HG03442 (cell line): ENCODE data around the gene CIDEC.
"Not testable (repeated sequence)": the region's sequence is repeated elsewhere in the genome, so short reads cannot be mapped to it uniquely, and the experiment has no call there.

ENCODE experiments used
- ATAC-seq: cut with Tn5 transposase; IDR thresholded peaks from one replicate; pipeline ENCODE4 v1.9.1; 2021; ENCODE audit warnings: mild to moderate bottlenecking, moderate library complexity; ENCODE audit not compliant: unreplicated experiment

Gene CIDEC

DNA sequence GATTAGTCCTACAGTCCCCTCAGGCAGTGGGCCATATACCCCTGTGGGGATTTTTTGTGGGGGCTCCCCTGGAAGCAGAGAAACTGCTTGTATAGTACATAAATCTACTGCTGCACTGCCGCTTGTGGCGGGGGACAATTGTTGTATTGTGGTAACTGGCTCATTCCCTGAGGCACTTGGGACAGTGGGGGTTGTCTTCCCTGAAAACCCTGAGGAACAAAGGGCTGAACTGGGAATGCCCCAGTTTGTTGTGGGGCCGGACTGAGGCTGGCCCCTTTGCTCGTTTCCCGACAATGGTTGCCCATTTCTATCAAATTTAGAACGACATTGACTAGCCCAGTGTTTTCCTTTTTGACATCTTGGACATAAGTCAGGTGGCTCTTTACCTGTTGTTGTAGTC is 28.7 kb downstream of the CIDEC start:
- ATAC-seq = not testable (repeated sequence)

DNA sequence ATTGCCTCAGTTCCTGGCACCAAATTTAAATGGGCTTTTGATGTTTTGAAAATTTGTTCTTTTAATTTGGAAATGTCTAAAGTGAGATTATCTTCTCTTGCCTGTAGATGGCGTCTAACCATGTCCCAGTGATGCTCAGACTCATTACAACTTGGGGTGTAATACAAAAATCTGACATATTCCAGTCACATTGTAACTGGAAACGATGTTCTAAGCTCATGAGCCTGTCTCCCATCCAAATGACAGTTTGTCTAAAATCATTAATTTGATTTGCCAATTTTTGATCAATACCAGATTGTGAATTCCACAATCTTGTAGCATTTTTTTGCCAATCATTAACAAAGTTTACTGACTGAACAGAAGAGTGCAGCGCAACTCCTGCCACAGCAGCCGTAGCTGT is 31.2 kb downstream of the CIDEC start:
- ATAC-seq = not testable (repeated sequence)

DNA sequence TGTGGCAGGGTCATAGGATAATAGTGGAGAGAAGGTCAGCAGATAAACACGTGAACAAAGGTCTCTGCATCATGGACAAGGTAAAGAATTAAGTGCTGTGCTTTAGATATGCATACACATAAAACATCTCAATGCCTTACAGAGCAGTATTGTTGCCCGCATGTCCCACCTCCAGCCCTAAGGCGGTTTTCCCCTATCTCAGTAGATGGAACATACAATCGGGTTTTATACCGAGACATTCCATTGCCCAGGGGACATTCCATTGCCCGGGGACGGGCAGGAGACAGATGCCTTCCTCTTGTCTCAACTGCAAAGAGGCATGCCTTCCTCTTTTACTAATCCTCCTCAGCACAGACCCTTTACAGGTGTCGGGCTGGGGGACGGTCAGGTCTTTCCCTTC is 32.2 kb downstream of the CIDEC start:
- not testable (repeated sequence) for ATAC-seq

- no peak for ATAC-seq
Observed at GRCh38 chr3:9846931-9847488, 33.0 kb downstream of the CIDEC start.

DNA sequence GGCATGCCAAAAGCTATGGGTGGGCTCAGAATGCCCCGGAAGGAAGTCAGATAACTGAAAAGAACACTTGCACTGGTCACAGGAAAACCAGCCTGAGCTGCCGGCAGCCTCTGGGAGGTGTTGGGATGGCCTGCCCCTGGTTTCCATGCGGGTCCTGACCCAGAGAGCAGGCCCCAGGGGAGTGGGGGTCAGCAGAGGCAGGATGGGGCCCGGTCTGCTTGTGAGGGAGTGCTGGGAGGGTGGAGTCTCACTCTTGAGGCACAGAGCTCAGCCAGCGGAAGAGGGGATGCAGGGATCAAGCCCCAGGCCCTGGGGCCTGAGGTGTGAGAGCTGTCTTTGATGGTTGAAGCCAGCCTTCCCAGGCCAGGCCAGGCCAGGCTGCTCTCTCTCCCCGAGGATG is 33.8 kb downstream of the CIDEC start:
- no peak for ATAC-seq

- ATAC-seq = peak; percentile 99
Observed at GRCh38 chr3:9843715-9844438, 36.2 kb downstream of the CIDEC start, which contains the start of gene RPUSD3. Gene RPUSD3, minus strand, starts transcription at chr3:9844008. Its CDS starts 18 bp downstream, at chr3:9843990.

DNA sequence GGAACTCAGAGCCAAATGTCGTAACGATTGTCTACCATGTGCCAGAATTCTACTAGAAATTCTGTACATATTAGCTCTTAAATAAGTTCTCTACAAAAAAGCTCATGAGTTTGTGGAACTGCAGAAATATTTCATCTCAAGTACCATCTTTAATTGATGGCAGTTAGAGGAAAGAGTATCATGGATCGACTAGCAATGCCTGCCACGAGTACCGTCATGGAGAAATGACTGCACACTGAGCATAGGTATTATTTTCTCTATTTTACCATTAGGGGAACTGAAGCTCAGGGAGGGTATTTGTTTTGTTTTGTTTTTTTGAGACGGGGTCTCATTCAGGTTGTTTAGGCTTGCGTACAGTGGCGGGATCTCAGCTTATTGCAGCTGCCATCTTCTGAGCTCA is 39.0 kb downstream of the CIDEC start:
- no peak for ATAC-seq

GRCh38 chr3:9838856-9839255 is 41.2 kb downstream of the CIDEC start:
- no peak for ATAC-seq

GRCh38 chr3:9837701-9838582 is 42.1 kb downstream of the CIDEC start:
- ATAC-seq = no peak

GRCh38 chr3:9834520-9835380 is 45.3 kb downstream of the CIDEC start:
- ATAC-seq = no peak

DNA sequence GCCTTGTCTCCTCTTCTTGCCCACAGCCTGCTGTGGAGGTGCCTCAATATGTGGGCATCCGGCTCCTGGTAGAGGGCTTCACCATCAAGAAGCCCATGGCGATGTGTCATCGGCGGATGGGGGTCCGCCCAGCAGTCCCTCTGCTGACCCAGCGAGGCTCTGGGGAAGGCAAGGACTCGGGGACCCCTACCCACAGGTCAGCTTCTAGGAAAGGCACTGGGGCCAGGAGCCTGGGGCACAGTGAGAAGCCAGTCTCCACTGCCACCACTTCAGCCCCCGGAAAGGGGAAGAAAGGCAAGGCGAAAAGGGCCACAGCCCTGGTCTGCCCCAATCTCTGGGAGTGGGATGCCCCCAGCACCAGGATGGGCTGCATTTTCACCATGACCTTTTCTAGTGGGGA is 47.0 kb downstream of the CIDEC start:
- no peak for ATAC-seq

- ATAC-seq = no peak
Observed at GRCh38 chr3:9831253-9831652, 48.8 kb downstream of the CIDEC start.

- ATAC-seq = no peak
Observed at GRCh38 chr3:9828801-9829755, 51.0 kb downstream of the CIDEC start.

DNA sequence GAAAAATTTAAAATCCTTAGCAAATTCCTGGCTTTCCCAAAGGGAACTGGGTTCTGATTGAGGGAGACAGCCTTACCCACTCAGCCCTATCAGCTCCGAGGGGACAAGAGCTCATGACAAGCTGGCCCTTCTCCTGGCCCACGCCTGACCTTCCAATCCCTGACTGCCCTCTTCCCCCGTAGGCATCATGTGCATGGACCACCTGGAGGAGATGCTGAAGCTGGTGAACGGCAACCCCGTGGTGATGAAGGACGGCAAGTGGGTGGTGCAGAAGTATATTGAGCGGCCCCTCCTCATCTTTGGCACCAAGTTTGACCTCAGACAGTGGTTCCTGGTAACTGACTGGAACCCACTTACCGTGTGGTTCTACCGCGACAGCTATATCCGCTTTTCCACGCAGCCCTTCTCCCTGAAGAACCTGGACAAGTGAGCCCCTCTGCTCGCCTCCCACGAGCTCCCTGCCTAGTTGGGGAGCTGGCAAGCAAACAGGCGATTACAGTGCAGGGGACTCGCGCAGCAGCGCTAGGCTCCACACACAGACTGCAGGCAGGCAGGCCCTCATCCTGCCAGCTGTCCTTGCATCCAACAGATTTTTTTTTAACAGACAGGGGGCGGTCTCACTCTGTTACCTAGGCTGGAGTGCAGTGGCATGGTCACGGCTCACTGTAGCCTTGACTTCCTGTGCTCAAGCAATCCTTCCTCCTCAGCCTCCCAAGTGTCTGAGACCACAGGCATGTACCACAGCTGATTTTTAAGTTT is 53.1 kb downstream of the CIDEC start:
- no peak for ATAC-seq

DNA sequence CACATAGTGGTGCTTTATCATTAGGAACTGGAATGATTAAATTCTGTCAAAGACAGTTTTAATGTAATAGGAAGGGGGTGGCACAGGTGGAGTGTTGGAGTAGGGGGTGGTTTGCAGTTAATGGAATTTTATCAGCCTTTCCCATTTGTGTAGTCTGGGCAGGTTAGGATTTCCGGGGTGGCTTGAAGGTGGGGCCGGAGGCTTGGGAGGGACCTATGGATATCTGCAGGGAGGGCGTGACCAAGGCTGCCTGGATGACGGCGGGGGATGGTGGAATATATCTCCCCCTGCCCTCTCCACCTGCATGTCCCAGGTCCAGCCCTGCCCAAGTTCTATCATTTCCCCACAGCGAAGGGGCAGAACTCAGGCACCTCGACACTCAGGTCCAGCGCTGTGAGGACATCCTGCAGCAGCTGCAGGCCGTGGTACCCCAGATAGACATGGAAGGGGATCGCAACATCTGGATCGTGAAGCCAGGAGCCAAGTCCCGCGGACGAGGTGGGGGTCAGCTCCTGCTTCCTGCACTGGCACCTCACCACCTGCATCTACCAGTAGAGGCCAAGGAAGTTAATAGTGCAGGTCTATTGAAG is 54.5 kb downstream of the CIDEC start:
- ATAC-seq = no peak

- ATAC-seq = no peak
Observed at GRCh38 chr3:9820946-9821345, 59.1 kb downstream of the CIDEC start.

DNA sequence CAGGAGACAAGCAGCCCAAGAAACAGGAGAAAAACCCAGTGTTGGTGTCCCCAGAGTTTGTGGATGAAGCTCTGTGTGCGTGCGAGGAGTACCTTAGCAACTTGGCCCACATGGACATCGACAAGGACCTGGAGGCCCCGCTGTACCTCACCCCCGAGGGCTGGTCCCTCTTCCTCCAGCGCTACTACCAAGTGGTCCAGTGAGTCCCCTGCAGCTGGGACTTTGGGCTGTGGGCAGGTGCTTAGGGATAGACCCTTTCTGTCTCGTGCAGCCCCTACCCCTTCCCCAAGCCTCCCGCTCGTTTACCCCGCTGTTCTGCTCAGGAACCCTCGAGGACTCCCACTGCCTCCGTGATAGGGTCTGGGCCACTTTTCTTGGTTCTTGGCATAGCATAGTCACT is 59.5 kb downstream of the CIDEC start:
- ATAC-seq = no peak

GRCh38 chr3:9818666-9819335 is 61.3 kb downstream of the CIDEC start:
- no peak for ATAC-seq
